Right lung (tissue), 5 donors: ENCODE results near the gene NPAT. TPM values are rescaled to one million over a fixed set of nuclear protein-coding genes. Genes with fewer than 3 reads are reported as not detected.
"Not testable (repeated sequence)": the region's sequence is repeated elsewhere in the genome, so short reads cannot be mapped to it uniquely, and the experiment has no call there.

ENCODE experiments used
- DNase-seq, 2 donors: peaks; one replicate each; pipeline ENCODE4 v3.0.0-alpha.2; 2013
- polyA plus RNA-seq, 5 donors: library from polyadenylated mRNA; unstranded; fragments of 120-200 nt; gene quantifications; one replicate each; pipeline versions ENCODE4 v1.2.1 to v1.2.3, GENCODE V29; 2013; ENCODE audit warnings: inconsistent platforms in 1 of 5, low replicate concordance in 1 of 5; ENCODE audit not compliant: insufficient read length in 5 of 5, insufficient read depth in 1 of 5

The NPAT gene
- polyA plus RNA-seq, 5 donors = 16.5 to 23.1 (median 20.6) TPM

- no peak for DNase-seq
These were observed 61.4 kb downstream of the NPAT start for GRCh38 chr11:108160970-108161566.

GRCh38 chr11:108154591-108154990, 67.8 kb downstream of the NPAT start:
- no peak for DNase-seq

- DNase-seq = no peak
These were observed 73.9 kb downstream of the NPAT start for GRCh38 chr11:108148556-108148955.

GRCh38 chr11:108147150-108147549, 75.3 kb downstream of the NPAT start:
- DNase-seq = no peak

GRCh38 chr11:108144615-108145014, 77.8 kb downstream of the NPAT start:
- DNase-seq = no peak

GRCh38 chr11:108142304-108142703, 80.1 kb downstream of the NPAT start:
- DNase-seq = no peak

- DNase-seq = no peak
These were observed 85.2 kb downstream of the NPAT start for GRCh38 chr11:108137212-108137611.

GRCh38 chr11:108135845-108136544, 86.4 kb downstream of the NPAT start:
- no peak for DNase-seq

GRCh38 chr11:108132993-108133538, 89.4 kb downstream of the NPAT start:
- not testable (repeated sequence) for DNase-seq

- DNase-seq = no peak
These were observed 90.4 kb downstream of the NPAT start for GRCh38 chr11:108131993-108132392.

GRCh38 chr11:108128772-108129171, 93.7 kb downstream of the NPAT start:
- no peak for DNase-seq

GRCh38 chr11:108125096-108125495, 97.3 kb downstream of the NPAT start:
- no peak for DNase-seq

- peak in 1 of 2 donors; percentile 5 for DNase-seq
These were observed 100.2 kb downstream of the NPAT start for GRCh38 chr11:108122166-108122628.

GRCh38 chr11:108121274-108122155, 100.9 kb downstream of the NPAT start, which contains the start of gene ACAT1:
Gene ACAT1 (plus strand): TSS chr11:108121567. CDS start chr11:108121607, 40 bp downstream.
- peak; percentile 90 to 91 for DNase-seq

- DNase-seq = not testable (repeated sequence)
These were observed 101.5 kb downstream of the NPAT start for GRCh38 chr11:108120936-108121273.

GRCh38 chr11:108117746-108118371, 104.6 kb downstream of the NPAT start:
- DNase-seq = peak in 1 of 2 donors; percentile 13

GRCh38 chr11:108115500-108116140, 106.8 kb downstream of the NPAT start:
- DNase-seq = peak; percentile 83 to 88

GRCh38 chr11:108112057-108112456, 110.4 kb downstream of the NPAT start:
- DNase-seq = no peak

- no peak for DNase-seq
These were observed 111.3 kb downstream of the NPAT start for GRCh38 chr11:108111126-108111525.
